Upper lobe of left lung (tissue), 6 donors: ENCODE measurements around the gene ANKRD62. TPM values are rescaled to one million over a fixed set of nuclear protein-coding genes. Genes with fewer than 3 reads are reported as not detected.

Experiments
- ATAC-seq, 2 donors: fragments of 200-7000 bp; cut with Tn5 transposase; one replicate each; pipeline ENCODE4 v1.9.1; 2022; ENCODE audit warnings: mild to moderate bottlenecking in 2 of 2, moderate library complexity in 2 of 2; ENCODE audit not compliant: low FRiP score in 2 of 2
- DNase-seq, 2 donors: peaks; one replicate each; pipeline ENCODE4 v3.0.0-alpha.2; 2019 to 2020
- H3K27ac ChIP-seq, 4 donors: fragments of 200-600 bp; sonication (generic); one replicate each; pipeline ENCODE4 v1.5.1; 2016 to 2019
- H3K27me3 ChIP-seq, 4 donors: fragments of 200-600 bp; sonication (generic); one replicate each; pipeline ENCODE4 v1.5.1; 2017 to 2019
- H3K36me3 ChIP-seq, 4 donors: fragments of 200-600 bp; sonication (generic); one replicate each; pipeline ENCODE4 v1.5.1; 2016 to 2019
- H3K4me1 ChIP-seq, 4 donors: fragments of 200-600 bp; sonication (generic); one replicate each; pipeline ENCODE4 v1.5.1; 2018 to 2019
- H3K4me3 ChIP-seq, 4 donors: fragments of 200-600 bp; sonication (generic); one replicate each; pipeline ENCODE4 v1.5.1; 2017 to 2019; ENCODE audit warnings: mild to moderate bottlenecking in 2 of 4, moderate library complexity in 1 of 4
- H3K9me3 ChIP-seq, 4 donors: fragments of 200-600 bp; sonication (generic); one replicate each; pipeline ENCODE4 v1.5.1; 2018 to 2019
- CTCF ChIP-seq, 6 experiments: fragments of 450-650 bp in 4 of 6; fragments of 200-600 bp in 2 of 6; sonication (generic) in 2 of 6; IDR thresholded peaks; one replicate each; pipeline ENCODE4 v1.5.1; 2016 to 2019; ENCODE audit warnings: antibody characterized with exemption in 6 of 6
- EP300 ChIP-seq, 4 donors: sonication (generic); formaldehyde crosslinking; IDR thresholded peaks; one replicate each; pipeline ENCODE4 v1.5.1; 2017; ENCODE audit warnings: antibody characterized with exemption in 4 of 4, control low read depth in 2 of 4
- POLR2A ChIP-seq, 4 donors: fragments of 450-650 bp; IDR thresholded peaks; one replicate each; pipeline ENCODE4 v1.5.1; 2016 to 2017; ENCODE audit warnings: antibody characterized with exemption in 4 of 4, mild to moderate bottlenecking in 2 of 4
- POLR2AphosphoS5 ChIP-seq, 2 donors: sonication (generic); formaldehyde crosslinking; IDR thresholded peaks; one replicate each; pipeline ENCODE4 v1.5.1; 2017; ENCODE audit warnings: antibody characterized with exemption in 2 of 2
- WGBS, 2 donors: methylation state at CpG; one replicate each; pipeline ENCODE4 v1.1.5; 2017 to 2018; 5-methylcytosine and 5-hydroxymethylcytosine counted together
- total RNA-seq, 6 donors: library from RNA; depleted of rRNA in 4 of 6; stranded (reverse); fragments of >200 nt in 4 of 6; gene quantifications; one replicate each; pipeline versions ENCODE4 v1.1.0 to v1.2.1, GENCODE V29; 2016 to 2021
- donor health status: DM: no; HTN: no; CAD: no; lungs with moderate emphysema.
- donor health status: DM: no; HTN: yes; CAD: no; lungs with severe emphysema.

Gene ANKRD62
- total RNA-seq, 6 donors from 2014 or later, result 0.30 to 6.3 (median 0.40) TPM; not detected in 3

- no peaks in the 10 kb centered on the region for H3K27me3 ChIP-seq
- TF ChIP-seq EP300 (IDR thresholded peaks at IDR 0.05) (no peak), CTCF (IDR thresholded peaks at IDR 0.05) (no peak), POLR2A (IDR thresholded peaks at IDR 0.05) (no peak), POLR2AphosphoS5 (IDR thresholded peaks at IDR 0.05) (no peak)
- H3K9me3 ChIP-seq, result no peaks in the 10 kb centered on the region
- DNase-seq (peak in 1 of 2 donors; percentile 51), ATAC-seq (peak in 1 of 2 donors; percentile 16)
- 84 to 85% methylated on average over 3 of the region's 3 CpGs for WGBS, 2 donors
- H3K36me3 ChIP-seq, result no peaks in the 10 kb centered on the region
- peaks cover 0 to 5% (median 0%) of the 10 kb centered on the region in 4 donors for H3K4me1 ChIP-seq
- H3K4me3 ChIP-seq, result no peak overlapping the region
- no peak overlapping the region for H3K27ac ChIP-seq
Measured at GRCh38 chr18:12087471-12088025, 6.1 kb upstream of the ANKRD62 start.

- ATAC-seq (no peak), DNase-seq (peak in 1 of 2 donors; percentile 52)
- Histone ChIP-seq H3K27ac (no peak overlapping the region), H3K4me3 (no peak overlapping the region), H3K4me1 (peaks cover 0 to 5% (median 0%) of the 10 kb centered on the region in 4 donors), H3K27me3 (no peaks in the 10 kb centered on the region), H3K9me3 (no peaks in the 10 kb centered on the region), H3K36me3 (no peaks in the 10 kb centered on the region)
- WGBS, 2 donors, result 96 to 100% methylated on average over 2 to 4 of the region's 4 CpGs
- no peak for TF ChIP-seq POLR2AphosphoS5 (IDR thresholded peaks at IDR 0.05)
- no peak for TF ChIP-seq CTCF (IDR thresholded peaks at IDR 0.05)
- TF ChIP-seq EP300 (IDR thresholded peaks at IDR 0.05), result no peak
- no peak for TF ChIP-seq POLR2A (IDR thresholded peaks at IDR 0.05)
Measured at GRCh38 chr18:12088096-12088495, 5.5 kb upstream of the ANKRD62 start.

GRCh38 chr18:12088731-12089375, 4.8 kb upstream of the ANKRD62 start:
- Histone ChIP-seq H3K36me3 (no peaks in the 10 kb centered on the region), H3K27ac (no peak overlapping the region), H3K27me3 (no peaks in the 10 kb centered on the region), H3K4me1 (peaks cover 0 to 5% (median 0%) of the 10 kb centered on the region in 4 donors), H3K4me3 (no peak overlapping the region), H3K9me3 (no peaks in the 10 kb centered on the region)
- TF ChIP-seq EP300 (IDR thresholded peaks at IDR 0.05) (no peak), POLR2AphosphoS5 (IDR thresholded peaks at IDR 0.05) (no peak), CTCF (IDR thresholded peaks at IDR 0.05) (no peak), POLR2A (IDR thresholded peaks at IDR 0.05) (no peak)
- DNase-seq, result peak in 1 of 2 donors; percentile 64
- 80 to 86% methylated on average over 5 of the region's 5 CpGs for WGBS, 2 donors
- peak in 1 of 2 donors; percentile 3 for ATAC-seq

GRCh38 chr18:12091538-12092141, 2.0 kb upstream of the ANKRD62 start:
- H3K4me3 ChIP-seq, result no peak overlapping the region
- H3K9me3 ChIP-seq, result no peaks in the 10 kb centered on the region
- no peaks in the 10 kb centered on the region for H3K36me3 ChIP-seq
- no peaks in the 10 kb centered on the region for H3K27me3 ChIP-seq
- ATAC-seq, result no peak
- no peak overlapping the region for H3K27ac ChIP-seq
- DNase-seq, result peak in 1 of 2 donors; percentile 68
- H3K4me1 ChIP-seq, result peaks cover 0 to 3% (median 0%) of the 10 kb centered on the region in 4 donors
- 80 to 92% methylated on average over 8 to 9 of the region's 9 CpGs for WGBS, 2 donors
- TF ChIP-seq CTCF (IDR thresholded peaks at IDR 0.05), result no peak
- no peak for TF ChIP-seq POLR2A (IDR thresholded peaks at IDR 0.05)
- TF ChIP-seq EP300 (IDR thresholded peaks at IDR 0.05), result no peak
- TF ChIP-seq POLR2AphosphoS5 (IDR thresholded peaks at IDR 0.05), result no peak
